NCI-H146 (cell line): ENCODE data around the gene PRELP.
A peak's percentile ranks its signal among the peaks of the same experiment; 100 is the strongest.
"Not testable (repeated sequence)": the region's sequence is repeated elsewhere in the genome, so short reads cannot be mapped to it uniquely, and the experiment has no call there.

Experiments used
- DNase-seq: peaks from one replicate; lab custom pipeline; 2025; lab: John Stamatoyannopoulos, UW

PRELP gene

DNA sequence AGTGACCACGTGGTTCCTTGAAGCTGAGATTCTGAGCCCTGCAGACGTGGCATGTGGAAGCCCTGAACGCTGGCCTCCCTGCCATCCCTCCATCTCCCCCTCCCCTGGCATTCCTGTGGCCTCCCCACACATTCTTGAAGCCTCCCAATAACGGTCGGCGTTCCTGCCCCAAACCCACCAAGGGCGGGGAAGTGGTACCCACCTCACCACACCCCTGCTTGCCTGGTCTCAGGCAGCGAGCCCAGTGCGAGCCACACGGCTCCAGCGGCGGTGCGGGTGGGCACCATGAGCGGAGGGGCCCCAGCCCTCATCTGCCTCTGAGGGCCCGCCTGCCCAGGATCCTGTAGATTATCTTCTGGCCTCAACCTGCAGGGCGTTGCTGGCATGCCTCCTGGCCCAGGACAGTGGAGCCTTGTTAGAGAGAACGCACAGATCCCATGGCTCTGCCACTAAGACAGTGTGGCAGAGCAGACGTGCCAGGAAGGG lies 20.6 kb upstream of the PRELP start:
- no peak for DNase-seq

DNA sequence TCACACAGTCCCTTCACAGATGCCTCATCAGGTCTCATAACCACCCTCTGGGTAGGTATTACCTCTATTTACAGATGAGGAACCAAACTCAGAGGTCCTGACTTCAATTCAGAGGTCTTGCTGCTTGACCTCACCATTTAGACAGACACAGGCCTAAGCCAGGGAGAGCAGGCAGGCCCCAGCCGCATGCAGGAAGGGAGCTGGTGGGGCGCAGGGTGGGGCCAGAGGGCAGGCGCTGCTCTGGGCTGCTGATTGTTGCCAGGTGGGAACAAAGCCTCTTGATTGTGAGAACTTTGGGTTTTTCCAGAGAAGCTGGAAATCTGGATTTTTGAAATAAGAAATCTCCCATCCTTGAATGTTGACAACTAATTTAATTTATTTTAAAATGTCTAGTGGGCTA lies 19.9 kb upstream of the PRELP start:
- DNase-seq: no peak

DNA sequence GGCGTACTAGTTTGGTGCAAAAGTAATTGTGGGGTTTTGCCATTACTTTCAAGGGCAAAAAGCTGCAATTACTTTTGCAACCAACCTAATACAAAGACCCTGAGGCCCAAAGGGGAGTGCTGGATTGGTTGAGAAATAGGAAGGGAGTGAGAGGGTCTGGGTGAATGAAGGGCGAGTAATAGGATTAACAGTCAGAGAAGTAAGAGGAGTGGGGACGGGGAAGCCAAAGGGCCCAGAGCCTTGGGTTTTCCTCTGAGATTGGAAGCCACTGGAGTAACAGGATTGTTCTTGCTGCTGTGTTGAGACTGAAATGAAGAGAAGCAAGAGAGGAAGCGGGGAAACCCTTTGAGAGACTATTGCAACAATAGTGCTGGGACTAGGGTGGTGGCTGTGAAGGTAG lies 19.0 kb upstream of the PRELP start:
- DNase-seq: no peak

DNA sequence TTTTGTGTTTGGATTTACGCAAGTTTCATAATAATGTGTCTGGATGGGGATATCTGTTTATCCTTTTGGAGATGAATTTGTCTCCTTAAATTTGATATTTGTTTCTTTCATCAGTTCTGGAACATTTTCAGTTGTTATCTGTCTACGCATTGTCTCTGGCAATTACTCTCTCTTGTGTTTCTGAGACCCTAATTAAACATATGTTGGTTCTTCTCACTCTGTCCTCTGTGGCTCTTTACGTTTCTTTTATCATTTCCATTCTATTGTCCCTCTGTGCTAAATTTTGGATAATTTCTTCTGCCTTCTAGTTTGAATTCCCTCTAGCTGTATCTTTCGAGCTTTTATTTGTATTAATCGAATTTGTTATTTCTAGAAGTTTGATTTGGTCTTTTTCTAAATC lies 17.5 kb upstream of the PRELP start:
- no peak for DNase-seq

DNA sequence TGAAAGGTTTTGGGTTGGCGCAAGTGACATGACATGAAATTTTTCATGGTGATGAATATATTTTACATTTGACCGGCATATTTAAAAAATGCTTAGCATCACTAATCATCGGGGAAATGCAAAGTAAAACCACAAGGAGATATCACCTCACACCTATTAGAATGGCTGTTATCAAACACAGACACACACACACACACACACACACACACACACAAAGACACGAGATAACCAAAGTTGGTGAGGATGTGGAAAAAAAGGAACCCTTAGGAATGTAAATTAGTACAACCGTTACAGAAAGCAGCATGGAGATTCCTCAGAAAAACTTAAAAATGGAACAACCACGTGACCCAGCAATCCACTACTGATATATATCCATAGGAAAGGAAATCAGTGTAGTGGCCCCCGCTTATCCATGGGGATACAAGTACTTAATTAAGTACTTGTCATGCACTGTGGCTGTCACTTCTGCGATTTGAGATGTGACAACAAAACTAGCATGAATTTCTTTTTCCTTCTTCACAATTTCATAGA lies 15.9 kb upstream of the PRELP start:
- no peak for DNase-seq

DNA sequence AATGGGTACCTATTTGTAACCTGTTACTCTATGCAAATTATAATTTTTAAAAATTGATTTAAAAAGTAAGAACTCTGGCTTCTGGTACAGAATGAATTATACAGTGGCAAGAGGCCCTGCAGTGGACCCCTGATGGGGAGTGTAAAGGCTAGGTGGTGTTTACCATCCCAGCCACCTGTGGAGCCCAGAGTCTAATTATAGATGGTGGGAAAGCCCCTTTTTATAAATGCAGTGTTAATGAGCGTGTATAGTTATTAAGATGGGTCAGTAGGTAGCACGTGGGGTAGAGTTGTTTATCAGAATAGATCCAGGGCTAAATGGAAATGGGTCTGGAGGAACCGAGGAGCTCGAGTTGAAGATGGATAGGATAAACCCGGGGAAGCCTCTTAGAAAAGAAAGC lies 13.9 kb upstream of the PRELP start:
- DNase-seq: peak; percentile 90

DNA sequence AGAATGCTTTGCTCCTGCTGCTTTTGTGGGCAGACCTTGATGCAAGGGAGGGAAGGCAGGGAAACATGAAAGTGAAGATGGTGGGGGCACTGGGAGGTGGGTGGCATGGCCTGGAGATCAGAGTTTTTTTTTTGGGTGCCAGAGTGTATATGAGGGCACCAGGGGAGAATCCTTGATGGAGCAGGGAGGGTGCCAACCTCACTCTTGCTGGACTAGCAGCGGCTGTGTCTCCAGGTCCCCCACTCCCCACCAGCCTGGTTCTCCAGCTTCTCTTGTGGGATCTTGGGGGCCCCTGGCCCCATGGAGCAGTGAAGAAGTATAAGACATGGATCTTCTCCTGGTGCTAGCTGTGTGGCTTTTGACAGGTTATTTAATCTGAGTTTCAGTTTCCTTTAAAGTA lies 13.5 kb upstream of the PRELP start:
- no peak for DNase-seq

DNA sequence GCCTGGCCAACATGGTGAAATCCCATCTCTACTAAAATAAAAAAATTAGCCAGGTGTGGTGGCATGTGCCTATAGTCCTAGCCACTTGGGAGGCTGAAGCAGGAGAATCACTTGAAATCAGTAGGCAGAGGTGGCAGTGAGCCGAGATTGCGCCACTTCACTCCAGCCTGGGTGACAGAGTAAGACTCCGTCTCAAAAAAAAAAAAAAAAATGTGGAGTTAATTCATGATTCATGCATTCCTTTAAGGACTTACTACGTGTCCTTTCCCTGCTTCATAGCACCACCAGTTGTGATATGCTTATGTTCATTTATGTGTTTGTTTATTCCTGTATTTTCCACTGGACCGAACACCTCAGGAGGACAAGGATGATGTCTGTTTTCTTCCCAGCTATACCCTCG lies 12.7 kb upstream of the PRELP start:
- DNase-seq: no peak

DNA sequence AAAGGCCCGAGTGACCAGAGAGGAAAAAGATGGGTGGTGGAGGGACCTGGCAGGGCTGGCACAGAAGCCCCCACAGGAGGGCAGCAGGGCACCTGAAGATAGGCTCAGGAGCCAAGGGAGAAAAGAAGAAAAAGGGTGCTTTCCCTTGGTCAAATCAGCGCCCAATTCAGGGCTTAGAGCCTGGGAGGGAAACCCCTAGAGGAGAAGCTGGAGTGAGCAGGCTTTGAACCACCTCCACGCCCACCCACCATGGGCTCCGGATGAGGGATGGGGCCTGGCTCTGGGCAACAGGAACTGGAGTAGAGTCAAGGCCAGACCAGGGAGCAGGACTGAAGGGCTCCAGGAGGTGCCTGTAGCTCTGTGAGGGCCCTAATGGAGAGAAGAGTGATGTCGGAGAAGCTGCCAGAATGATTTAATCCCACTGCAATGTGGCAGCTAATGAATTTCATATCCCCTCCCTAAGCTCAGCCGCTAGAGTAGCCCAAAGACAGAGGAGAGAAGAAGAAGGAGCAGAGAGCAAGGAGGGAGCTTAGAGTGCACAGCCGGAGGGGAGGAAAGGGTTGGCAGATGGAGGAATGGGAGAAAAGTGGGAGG lies 12.0 kb upstream of the PRELP start:
- DNase-seq: peak; percentile 21

DNA sequence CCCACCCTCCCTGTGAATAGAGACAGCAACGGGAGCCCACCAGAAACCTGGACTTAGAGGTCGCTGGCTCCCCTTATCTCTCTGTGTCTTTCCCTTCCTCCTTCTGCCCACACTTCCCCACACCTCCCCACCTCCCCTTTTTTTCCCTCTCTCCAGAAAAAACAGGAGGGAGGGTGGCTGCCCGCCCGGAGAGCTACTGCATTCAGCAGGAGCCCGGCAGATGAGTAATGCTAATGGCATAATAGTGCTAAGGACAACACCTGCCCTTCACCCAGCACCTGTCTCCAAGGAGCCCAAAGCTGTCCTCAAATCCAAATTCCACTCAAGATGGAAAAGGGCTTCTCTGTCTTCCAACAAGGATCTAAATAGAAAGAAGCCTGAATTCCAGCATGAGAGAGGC lies 11.4 kb upstream of the PRELP start:
- peak; percentile 93 for DNase-seq

DNA sequence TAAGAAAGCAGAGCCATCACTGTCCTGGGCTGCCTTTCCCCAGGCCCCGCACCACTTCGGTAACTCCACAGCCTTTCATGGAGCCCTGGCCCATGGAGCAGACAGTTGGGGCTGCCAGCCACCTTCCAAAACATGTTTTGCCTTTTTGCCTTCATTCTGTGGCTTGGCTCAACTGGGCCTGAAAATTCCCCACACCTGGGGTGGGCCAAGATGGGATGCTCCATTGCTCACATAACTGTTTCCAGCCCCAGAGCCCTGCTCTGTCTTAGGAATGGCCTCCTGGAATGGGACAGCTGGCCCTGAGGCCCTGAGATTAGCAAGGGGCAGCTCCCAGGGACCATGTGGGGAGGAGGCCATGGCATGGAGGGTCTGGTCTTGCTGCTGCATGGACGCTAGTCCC lies 10.9 kb upstream of the PRELP start:
- DNase-seq: no peak

DNA sequence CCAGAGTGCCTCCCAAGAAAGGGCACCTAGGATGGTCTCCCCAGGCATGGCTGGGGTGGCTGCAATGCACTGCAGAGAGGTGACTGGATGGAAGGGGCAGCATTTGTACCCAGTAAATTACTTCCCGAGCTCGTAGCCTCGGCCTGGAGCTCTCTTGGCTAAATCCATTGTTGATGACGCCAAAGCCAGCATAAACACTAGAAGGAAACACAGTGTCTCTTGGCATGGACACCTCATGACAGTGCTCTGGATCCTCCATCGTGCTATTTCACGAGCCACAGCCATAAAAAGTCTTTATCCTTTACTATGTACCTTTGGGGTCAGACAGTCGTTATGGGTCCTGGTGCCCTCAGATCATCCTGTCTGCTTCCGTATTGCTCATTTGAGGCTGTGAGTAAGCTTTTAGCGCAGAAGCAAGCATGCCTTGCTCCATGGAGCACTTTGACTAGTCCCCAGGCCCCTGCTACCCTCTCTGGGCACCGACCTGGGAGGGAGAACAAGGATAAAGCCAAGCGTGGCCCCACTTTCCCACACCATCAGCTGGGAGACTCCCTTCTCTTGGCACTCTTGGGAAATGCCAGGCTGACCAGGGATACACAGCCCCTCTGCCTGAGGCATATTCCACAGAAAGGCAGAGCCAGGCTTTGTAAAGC lies 10.3 kb upstream of the PRELP start:
- DNase-seq: no peak

DNA sequence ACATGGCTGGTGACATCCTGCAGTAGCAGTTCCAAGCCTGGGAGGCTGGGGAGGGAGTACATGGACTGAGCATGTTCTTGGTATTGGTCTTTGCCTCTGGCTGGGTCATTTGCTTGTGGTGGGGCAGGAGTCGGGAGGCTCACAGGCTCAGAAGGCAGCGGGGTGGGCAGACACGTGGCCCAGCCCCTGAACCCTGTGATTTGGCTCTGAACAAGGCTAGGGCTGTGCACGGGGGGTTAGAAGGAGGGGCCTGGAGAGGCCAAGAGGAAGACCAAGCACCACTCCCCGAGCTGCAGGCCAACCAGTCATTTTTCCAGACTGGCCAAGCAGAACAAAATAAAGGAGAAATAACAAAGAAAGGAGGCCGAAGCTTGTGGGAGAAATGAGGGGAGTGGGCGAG lies 9.7 kb upstream of the PRELP start:
- DNase-seq: peak; percentile 86

DNA sequence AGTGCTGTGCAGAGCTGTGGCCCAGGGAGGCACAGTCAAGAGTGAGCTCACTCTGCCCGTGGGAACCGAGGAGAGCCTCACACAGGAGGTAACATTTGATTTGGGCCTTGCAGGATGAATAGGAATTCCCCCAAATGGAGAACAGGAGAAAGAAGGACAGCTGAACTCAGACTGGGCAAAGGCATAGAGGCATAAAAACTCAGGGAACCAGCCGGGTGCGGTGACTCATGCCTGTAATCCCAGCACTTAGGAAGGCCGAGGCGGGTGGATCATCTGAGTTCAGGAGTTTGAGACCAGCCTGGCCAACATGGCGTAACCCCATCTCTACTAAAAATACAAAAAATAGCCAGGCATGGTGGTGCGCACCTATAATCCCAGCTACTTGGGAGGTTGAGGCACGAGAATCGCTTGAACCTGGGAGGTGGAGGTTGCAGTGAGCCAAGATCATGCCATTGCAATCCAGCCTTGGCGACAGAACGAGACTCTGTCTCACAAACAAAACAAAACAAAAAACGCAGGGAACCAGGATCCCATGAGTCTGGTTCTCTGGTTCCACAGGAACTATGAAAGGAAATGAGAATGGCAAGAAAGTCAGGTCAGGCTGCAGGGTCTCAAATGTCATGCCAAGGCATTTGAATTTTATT lies 8.6 kb upstream of the PRELP start:
- not testable (repeated sequence) for DNase-seq

DNA sequence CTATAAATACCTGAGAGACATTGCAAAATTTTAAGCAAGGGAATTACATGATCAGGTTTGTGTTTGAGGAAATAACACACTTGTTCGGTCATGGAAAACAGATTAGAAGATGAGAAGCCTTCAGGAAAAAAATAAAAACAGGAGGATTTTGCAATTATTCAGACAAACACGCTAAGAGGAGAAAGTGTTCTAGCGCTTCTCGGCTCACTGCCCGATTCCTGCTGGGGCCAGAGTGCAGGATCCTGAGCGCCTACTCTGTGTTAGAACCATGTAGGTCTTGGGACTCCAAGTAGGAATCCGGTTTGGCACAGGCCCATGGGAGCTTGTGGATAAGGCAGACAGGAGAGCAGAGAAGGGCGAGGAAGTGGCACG lies 8.1 kb upstream of the PRELP start:
- no peak for DNase-seq

DNA sequence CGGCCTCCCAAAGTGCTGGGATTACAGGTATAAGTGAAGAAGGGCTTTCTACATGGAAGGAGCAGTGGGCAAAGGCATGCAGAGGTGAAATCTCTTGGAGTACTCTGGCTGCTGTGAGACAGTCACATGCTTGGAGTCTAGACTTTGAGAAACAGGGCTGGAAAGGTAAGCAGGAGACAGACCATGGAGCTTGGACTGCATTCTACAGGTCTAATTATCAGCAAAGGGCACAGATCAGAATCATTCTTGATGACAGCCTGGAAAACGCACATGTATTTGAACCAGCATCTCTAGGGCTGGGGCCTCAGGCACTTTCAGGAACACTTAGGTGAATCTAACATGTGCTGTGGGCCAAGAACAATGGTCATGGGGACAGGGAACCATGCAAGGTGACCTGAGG lies 7.3 kb upstream of the PRELP start:
- DNase-seq: no peak

DNA sequence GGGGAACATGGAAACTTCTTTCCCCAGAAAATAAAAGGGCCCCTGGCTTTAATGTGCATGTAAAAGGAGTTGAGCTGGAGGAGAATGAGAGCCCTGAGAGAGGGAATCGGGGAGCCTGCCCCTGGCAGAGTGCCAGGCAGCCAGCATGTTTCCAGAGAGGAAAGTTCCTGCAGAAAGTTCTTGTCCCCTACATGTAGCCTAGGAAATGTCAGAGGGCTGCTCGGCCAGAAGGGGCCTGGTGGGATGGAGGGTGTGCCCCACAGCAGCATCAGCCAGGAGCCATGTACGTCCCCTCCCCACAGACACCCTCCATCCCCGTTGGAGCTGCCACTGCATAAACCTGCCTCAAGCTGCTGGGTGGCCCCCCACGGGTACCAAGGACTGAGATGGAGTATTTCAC lies 5.4 kb upstream of the PRELP start:
- DNase-seq: no peak

DNA sequence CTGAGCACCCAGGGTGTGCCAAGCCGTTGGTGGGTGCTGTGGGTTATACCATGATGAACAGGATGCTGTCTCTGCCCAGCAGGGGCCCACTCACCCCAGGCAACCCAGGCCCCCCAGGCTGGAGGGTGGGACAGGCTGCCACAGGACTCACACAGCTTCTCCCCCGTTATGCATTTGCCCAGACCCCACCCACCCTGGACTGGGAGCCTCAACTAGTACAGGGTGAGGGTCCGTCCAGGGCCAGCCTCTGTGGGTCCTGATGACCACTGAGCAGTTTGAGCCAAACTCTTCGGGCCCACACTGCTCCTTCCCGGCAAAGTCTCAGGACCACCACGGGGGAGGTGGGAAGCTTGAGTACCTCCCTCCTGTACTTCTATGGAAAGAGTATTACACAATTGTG lies 3.8 kb upstream of the PRELP start:
- DNase-seq: no peak

DNA sequence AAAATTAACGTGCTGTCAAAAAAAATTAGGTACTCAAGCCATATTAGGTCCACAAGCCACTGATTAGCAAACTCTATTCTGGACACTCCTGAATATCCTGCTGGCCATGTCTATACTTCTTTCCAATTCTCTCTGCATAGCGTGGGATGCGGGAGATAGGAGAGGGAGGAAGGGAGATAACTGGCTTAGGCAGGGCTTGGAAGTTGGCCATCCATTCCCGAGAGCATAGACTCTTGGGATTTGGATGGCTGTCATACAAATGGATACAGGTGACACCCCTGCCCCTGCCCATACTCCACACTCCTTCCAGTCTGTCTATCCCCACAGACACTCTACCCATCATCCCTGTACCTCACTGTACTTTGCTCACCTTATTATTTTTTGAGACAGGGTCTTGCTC lies 2.3 kb upstream of the PRELP start:
- no peak for DNase-seq

DNA sequence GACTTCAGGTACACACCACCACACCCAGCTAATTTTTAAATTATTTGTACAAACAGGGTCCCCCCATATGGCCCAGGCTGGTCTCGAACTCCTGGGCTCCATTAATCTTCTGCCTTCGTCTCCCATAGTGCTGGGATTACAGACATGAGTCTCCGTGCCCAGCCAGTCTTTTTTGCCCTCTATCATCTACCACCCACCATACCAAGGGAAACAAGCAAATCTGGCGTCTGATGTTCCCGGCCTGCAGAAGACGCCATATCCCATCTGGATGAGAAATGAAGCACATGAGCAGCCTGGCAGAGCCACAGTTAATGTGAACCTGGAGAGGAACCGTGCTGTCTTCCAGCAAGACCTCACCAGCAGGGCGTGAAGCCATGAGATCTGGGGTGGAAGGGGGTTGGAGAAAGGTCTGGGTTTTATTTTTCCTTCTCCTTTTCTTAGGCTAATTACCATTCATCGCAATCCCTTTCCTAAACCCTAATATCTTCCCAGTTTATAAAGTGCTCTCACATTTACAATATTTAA lies 1.8 kb upstream of the PRELP start:
- DNase-seq: no peak

DNA sequence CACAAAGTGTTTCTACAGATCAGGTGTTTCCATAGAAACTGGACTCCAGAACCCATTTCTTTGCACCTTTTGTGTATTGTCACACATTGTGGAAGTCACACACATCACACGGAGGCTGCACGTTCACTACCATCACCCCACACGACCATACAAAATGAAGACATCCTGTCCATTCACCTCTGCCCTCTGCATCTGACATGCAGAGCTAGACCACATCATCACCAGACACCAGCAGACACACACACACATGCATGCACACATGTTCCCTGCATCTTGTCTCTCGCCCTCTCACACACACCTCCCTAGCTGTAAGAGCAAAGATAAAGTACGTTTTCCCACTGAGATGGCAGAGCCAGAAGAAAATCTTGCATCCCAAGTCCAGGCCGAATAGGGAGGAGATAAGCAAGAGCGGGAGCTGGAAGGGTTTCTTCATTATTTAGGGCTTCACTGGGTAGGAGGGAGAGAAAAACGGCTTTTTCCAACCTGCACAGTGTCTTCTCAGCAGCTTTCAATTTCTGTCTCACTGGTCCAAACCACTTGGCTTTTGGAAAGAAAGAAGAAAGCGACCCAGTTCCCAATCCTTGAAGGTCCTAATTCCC lies 709 bp downstream of the PRELP start:
- DNase-seq: no peak

DNA sequence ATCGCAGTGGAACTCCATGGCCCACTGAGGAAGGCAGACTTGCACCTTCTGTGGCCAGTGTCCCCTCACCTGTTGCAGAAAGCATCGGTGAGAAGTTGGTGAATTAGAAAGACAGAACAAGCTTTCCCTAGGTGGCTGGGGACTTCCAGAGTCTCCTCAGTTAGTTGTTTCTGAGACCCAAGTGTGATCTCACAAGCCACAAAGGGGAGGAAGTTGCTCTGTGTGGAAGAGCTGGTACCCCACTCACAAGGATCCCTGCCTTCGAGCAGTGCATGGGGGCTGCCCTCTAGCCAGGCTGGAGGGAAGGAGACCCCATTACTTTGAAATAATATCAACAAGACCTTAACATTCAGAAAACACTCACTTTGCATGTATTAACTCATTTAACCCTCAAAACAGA lies 2.1 kb downstream of the PRELP start:
- no peak for DNase-seq

DNA sequence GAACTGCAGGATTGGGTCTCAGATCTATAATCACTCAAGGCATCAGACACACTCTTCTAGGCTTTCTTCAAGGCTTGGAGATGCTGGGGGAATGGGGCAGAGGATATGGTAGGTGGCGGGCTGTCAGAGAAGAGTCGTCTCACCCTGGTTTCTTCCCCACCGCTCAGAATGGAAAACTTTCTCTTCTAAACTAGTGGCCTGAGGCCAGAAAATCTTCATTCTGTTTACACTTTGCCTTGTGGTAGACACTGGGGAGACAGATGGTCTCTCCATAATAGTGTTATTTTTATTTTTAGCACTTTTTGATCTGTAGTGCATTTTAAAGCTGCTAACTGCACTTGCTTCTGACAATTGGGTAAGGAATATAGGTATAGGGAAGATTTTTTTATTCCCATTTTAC lies 2.6 kb downstream of the PRELP start:
- DNase-seq: no peak
